HG03354 (cell line): ENCODE measurements around the gene LTV1.
"Not testable (repeated sequence)": the region's sequence is repeated elsewhere in the genome, so short reads cannot be mapped to it uniquely, and the experiment has no call there.

Experiments used
- ATAC-seq: cut with Tn5 transposase; IDR thresholded peaks from one replicate; pipeline ENCODE4 v1.9.1; 2021; ENCODE audit warnings: mild to moderate bottlenecking; ENCODE audit not compliant: unreplicated experiment, poor library complexity, severe bottlenecking

The LTV1 gene

GRCh38 chr6:143842902-143843676 is at the start of gene LTV1:
Gene LTV1 (plus strand): TSS chr6:143843338. CDS start chr6:143843478, 140 bp downstream.
- ATAC-seq: peak; percentile 100

GRCh38 chr6:143796551-143796950 is 46.6 kb upstream of the LTV1 start:
- ATAC-seq: not testable (repeated sequence)

- not testable (repeated sequence) for ATAC-seq
These were observed 44.7 kb upstream of the LTV1 start for GRCh38 chr6:143798487-143798886.

- ATAC-seq: no peak
These were observed 40.1 kb upstream of the LTV1 start for GRCh38 chr6:143802833-143803565.

GRCh38 chr6:143803769-143804568 is 39.2 kb upstream of the LTV1 start:
- ATAC-seq: no peak

- no peak for ATAC-seq
These were observed 38.3 kb upstream of the LTV1 start for GRCh38 chr6:143804835-143805239.

GRCh38 chr6:143806282-143807102 is 36.6 kb upstream of the LTV1 start:
- no peak for ATAC-seq

GRCh38 chr6:143807103-143807772 is 35.9 kb upstream of the LTV1 start:
- ATAC-seq: no peak

- no peak for ATAC-seq
These were observed 32.4 kb upstream of the LTV1 start for GRCh38 chr6:143810745-143811144.

- ATAC-seq: no peak
These were observed 31.5 kb upstream of the LTV1 start for GRCh38 chr6:143811501-143812157.

GRCh38 chr6:143817621-143818020 is 25.5 kb upstream of the LTV1 start:
- no peak for ATAC-seq

- ATAC-seq: no peak
These were observed 21.8 kb upstream of the LTV1 start for GRCh38 chr6:143821359-143821758.

GRCh38 chr6:143822584-143823024 is 20.5 kb upstream of the LTV1 start:
- ATAC-seq: no peak

- no peak for ATAC-seq
These were observed 19.6 kb upstream of the LTV1 start for GRCh38 chr6:143823548-143823947.

GRCh38 chr6:143828572-143828971 is 14.6 kb upstream of the LTV1 start:
- no peak for ATAC-seq

- ATAC-seq: no peak
These were observed 7.0 kb upstream of the LTV1 start for GRCh38 chr6:143836150-143836549.

- no peak for ATAC-seq
These were observed 4.7 kb upstream of the LTV1 start for GRCh38 chr6:143838395-143838794.

- no peak for ATAC-seq
These were observed 3.9 kb upstream of the LTV1 start for GRCh38 chr6:143839196-143839595.
